HG03280 (cell line): ENCODE measurements around the gene FBRSL1.

ENCODE experiments used
- ATAC-seq: cut with Tn5 transposase; IDR thresholded peaks from one replicate; pipeline ENCODE4 v1.9.1; 2021; ENCODE audit warnings: mild to moderate bottlenecking, moderate library complexity; ENCODE audit not compliant: unreplicated experiment

FBRSL1 gene

GRCh38 chr12:132537836-132538662 lies 48.1 kb downstream of the FBRSL1 start:
- no peak for ATAC-seq

GRCh38 chr12:132538663-132538990 lies 48.7 kb downstream of the FBRSL1 start:
- no peak for ATAC-seq

GRCh38 chr12:132539016-132539773 lies 49.2 kb downstream of the FBRSL1 start:
- ATAC-seq, result no peak

- ATAC-seq, result no peak
Observed at GRCh38 chr12:132540436-132540835, 50.5 kb downstream of the FBRSL1 start.

GRCh38 chr12:132541200-132541599 lies 51.2 kb downstream of the FBRSL1 start:
- no peak for ATAC-seq

- no peak for ATAC-seq
Observed at GRCh38 chr12:132541996-132542395, 52.0 kb downstream of the FBRSL1 start.

- no peak for ATAC-seq
Observed at GRCh38 chr12:132542661-132543060, 52.7 kb downstream of the FBRSL1 start.

GRCh38 chr12:132543298-132544079 lies 53.5 kb downstream of the FBRSL1 start:
- no peak for ATAC-seq

- ATAC-seq, result no peak
Observed at GRCh38 chr12:132544080-132544397, 54.1 kb downstream of the FBRSL1 start.

- ATAC-seq, result no peak
Observed at GRCh38 chr12:132544498-132544897, 54.5 kb downstream of the FBRSL1 start.

- no peak for ATAC-seq
Observed at GRCh38 chr12:132545164-132545953, 55.4 kb downstream of the FBRSL1 start.

- no peak for ATAC-seq
Observed at GRCh38 chr12:132545955-132546354, 56.0 kb downstream of the FBRSL1 start.

GRCh38 chr12:132546647-132547046 lies 56.7 kb downstream of the FBRSL1 start:
- no peak for ATAC-seq

- no peak for ATAC-seq
Observed at GRCh38 chr12:132547205-132547740, 57.3 kb downstream of the FBRSL1 start.

- ATAC-seq, result no peak
Observed at GRCh38 chr12:132548430-132549058, 58.6 kb downstream of the FBRSL1 start.

GRCh38 chr12:132549059-132549458 lies 59.1 kb downstream of the FBRSL1 start:
- ATAC-seq, result no peak

GRCh38 chr12:132550014-132550802 lies 60.3 kb downstream of the FBRSL1 start:
- no peak for ATAC-seq

GRCh38 chr12:132550830-132551640 lies 61.1 kb downstream of the FBRSL1 start:
- no peak for ATAC-seq

GRCh38 chr12:132551641-132552031 lies 61.7 kb downstream of the FBRSL1 start:
- ATAC-seq, result no peak
